Inflammatory macrophage treated with lipopolysaccharide for 4 hours (primary cell): Measurements from ENCODE around the gene MYO18A.
"Not testable (repeated sequence)": the region's sequence is repeated elsewhere in the genome, so short reads cannot be mapped to it uniquely, and the experiment has no call there.

ENCODE experiments used
- DNase-seq: peaks from one replicate; pipeline ENCODE4 v3.0.0-alpha.2; 2020

Gene MYO18A

DNA sequence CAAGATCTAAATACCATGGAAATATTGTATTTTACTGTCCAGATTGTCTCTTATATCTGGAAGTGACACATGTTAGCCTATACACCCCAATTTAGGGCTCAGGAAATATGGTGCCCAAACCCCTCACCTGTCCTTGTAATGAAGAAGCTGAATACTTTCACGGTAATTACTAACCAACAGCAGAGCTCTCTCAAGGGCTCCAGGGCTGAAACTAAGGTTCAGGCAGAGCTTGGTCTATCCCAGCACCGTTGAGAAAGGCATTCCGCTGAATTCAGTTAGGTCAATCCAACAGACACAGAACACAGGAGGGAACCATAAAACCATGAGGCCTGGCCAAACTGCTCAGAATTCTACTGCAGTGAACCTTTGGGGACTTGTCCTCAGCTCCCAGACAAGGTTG is 14.9 kb downstream of the MYO18A start:
- no peak for DNase-seq

DNA sequence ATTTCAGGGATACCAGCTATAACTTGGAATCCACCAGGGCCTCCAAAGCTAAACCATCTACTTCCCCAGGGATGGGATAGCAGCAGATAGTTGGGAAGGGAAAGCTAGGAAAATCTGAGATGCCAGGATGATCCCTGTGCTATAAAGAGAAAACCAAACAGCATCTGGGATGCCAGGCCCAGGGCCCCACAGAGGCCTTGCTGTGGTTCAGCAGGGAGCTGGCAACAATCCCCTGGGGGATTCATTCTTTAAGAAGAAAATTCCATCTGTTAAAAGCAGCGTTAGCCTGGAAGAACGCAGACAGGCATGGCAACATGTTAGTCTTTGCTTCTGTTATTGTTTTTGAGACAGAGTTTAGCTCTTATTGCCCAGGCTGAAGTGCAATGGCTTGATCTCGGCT is 16.6 kb downstream of the MYO18A start:
- DNase-seq, result no peak

- DNase-seq, result no peak
Observed at GRCh38 chr17:29162909-29163341, 17.3 kb downstream of the MYO18A start.

DNA sequence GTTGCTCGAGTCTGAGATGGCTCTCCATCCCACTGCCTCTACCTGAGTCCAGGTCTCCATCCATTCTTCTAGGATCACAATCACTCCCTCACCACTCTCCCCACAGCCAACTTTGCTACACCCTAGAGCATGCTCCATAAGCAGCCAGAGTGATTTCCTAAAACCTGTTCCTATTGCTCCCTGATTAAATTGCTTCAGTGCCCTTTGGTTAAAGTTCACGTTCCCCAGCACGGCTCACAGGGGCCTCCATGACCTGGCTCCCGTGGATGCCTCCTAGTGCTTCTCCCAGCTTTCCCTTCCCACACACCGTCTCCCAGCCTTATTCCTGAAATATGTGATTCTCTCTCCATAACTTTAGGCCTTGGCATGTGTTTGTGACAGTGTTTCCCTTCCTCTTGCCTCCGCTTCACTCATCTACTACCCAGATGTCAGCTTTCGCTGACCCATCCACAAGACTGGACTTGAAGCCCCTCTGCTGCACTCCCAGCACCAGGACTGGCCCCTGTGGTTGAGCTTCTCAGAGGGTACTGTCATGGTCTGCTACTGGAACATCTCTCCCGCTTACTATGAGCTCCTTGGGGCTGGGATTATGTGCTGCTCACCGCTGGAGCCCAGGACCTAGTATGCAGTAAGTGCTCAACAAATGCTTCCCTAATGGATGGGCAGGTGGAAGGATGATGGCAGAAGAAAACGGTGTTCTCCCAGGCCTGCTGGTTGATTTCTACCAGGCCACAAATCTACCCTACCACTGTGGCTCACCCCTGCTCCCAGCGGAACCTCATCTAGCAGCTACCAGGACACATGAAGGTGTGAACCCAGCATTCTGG is 17.9 kb downstream of the MYO18A start:
- no peak for DNase-seq

DNA sequence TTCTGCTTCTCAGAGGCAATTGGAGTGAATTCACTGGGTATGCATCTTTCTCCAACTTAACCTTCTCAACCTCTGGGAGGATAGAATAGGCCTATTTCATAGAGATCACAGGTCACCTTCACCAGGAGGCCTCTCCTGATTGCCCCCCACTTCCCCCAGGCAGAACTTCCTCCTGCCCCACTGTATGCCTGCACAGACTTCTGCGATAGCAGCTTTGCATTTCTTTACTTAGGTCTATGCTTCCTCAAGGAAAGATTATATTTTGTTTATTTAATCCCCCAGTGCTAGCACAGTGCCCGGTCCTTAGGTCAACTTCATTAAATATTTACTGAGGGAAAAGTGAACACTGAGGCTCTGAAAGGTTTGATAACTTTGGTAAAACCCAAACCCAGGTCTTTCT is 19.9 kb downstream of the MYO18A start:
- no peak for DNase-seq

DNA sequence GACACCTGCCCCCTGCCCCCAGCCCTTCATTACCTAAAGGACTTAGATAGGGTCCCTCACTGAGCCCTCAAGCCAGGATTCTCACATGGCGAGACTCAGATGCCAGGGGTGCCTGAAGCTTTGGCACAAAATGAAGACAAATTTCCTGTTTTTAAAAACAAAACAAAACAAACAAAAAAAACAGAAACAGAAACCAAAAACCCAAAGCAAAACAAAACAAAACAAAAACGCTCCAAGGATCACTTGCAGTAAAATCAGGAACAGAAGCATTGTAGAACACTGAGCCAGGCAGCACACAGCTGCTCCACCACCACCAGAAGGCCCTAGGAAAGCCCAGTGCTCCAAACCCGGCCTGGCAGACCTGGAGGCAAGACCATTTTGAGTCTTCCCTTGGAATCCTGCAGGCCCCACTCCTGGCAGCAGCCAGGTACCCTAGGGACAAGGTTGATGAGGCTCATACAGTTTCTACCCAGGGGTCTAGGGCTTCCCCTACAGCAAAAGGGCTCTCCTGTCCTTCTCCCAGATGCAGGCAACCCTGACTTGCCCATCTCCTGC is 20.8 kb downstream of the MYO18A start:
- DNase-seq, result peak; percentile 67

DNA sequence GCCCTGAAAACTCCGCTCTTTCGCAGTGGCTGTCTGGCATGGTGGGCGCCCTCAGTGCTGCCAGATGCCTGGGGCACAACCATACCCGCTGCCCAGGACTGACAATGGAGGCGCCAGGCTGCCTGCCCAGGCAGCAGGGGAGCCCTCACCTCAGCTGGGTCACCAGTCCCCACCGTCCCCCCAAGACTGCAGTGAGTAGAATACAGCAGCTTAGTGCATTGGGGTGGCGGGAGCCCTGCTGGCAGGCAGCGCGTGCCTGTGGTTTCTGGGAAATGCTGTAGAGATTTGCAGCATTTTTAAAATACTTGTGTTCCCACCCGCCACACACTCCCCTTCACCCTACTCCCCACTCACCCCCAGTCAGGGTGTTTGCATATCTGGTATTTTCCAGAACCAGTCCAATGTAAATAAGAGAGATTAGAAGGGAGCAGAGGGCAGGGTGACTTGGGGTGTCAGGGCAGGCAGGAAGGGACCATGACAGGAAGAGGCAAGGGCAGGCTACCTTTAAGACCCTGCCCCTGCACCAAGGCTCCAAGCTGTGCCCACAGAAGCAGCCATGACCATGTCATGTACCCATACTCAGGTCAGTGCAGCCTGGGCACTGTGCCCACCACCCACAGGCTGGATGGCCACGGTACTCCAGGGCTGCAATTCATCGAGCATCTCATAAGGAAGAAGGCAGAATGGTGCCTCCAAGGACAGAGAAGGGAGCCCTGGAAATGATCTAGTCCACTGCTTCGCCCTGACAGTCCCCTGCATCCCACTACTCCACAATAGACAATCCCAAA is 21.5 kb downstream of the MYO18A start:
- DNase-seq, result no peak

GRCh38 chr17:29158096-29158487 is 22.1 kb downstream of the MYO18A start:
- no peak for DNase-seq

GRCh38 chr17:29157310-29157709 is 22.9 kb downstream of the MYO18A start:
- no peak for DNase-seq

DNA sequence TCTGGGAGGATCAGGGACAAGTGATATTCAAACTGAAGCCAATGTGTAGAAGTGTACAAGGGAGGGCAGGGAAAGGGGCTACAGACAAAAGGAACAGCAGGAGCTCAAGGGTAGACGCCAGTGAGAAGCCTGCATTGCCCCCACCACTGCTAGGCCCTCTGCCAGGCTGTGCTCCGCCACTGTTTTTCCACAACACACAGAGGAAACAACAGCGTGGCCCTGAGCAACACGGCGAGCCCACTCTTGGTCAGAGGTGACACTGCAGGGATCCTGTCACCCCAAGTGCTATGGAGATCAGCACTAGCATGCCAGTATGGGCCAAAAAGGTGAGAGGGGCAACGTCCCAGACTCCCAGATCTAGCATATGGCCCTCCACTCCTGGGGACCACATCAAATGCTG is 23.4 kb downstream of the MYO18A start:
- DNase-seq, result no peak

GRCh38 chr17:29155966-29156338 is 24.2 kb downstream of the MYO18A start:
- no peak for DNase-seq

DNA sequence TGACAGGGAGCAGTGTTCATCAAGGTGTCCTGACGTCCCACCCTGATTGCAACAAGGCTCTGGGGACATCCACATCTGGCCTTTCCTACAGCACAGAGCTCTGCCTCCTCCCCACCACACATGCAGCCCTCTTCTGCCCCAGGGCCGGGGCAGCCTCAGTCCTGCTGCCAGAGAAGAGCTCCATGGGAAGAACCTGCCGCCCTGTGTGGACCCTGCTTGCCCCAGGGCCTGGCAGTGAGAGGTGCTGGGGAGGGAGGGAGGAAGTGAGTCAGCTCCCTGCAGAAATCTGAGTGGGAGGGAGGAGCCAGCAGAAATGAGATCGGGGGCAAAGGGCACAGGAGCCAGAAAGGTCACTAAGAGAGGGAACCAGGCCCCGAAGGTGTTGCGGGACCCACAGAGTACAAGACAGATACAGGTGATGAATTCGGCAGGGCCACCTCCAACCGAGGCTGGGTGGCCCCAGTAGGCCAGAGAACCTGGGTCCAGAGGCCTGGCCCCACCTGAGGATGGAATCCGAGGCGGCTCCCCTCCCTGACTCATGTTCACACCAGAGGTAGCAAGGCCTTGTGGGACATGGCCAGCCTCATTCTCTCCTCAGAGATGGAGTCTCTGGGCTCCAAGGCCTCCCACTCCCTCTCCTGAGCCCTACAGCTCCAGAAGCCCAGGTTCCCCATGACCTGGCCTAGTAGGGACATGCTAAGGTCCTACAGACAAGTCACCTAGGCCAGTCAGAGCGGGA is 24.8 kb downstream of the MYO18A start:
- DNase-seq, result peak; percentile 81

- DNase-seq, result peak; percentile 51
Observed at GRCh38 chr17:29154516-29155226, 25.5 kb downstream of the MYO18A start.

DNA sequence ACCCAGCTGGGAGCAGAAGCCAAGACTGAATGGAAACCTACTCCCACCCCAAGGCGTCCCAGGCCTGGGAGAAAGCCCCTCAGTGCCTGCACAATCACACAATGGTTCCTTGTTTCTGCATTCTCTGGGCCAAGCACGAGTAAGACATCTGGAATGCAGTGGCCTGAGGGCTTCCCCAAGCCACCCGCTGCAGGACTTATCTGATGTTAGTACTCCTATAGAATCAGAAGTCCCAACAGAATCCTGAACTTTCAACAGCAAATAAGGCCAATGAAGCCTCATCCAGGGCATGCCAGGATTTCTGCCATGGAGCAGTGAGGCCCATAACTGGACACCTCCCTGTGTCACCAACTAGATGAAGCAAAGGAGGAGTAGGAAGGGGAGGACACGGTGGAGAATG is 28.6 kb downstream of the MYO18A start:
- DNase-seq, result no peak

DNA sequence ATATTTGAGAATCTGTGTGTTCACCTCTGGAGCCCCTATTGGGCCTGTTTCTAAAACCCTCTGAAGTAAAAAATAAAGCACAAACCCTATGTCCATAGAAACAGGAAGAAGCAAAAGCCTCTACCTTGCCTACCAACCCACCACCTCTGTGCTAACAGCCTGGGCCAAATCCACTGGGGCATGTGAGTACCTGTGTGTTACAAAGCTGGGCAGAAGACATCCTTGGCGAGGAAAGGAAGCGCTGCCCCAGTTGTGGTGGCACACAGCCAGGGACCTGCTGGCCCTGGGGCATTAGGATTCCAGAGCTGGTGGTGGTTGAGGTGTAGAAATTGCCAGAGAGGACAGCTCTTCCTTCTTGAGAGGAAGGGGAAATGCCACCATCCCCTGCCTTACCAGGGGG is 30.0 kb downstream of the MYO18A start:
- no peak for DNase-seq

DNA sequence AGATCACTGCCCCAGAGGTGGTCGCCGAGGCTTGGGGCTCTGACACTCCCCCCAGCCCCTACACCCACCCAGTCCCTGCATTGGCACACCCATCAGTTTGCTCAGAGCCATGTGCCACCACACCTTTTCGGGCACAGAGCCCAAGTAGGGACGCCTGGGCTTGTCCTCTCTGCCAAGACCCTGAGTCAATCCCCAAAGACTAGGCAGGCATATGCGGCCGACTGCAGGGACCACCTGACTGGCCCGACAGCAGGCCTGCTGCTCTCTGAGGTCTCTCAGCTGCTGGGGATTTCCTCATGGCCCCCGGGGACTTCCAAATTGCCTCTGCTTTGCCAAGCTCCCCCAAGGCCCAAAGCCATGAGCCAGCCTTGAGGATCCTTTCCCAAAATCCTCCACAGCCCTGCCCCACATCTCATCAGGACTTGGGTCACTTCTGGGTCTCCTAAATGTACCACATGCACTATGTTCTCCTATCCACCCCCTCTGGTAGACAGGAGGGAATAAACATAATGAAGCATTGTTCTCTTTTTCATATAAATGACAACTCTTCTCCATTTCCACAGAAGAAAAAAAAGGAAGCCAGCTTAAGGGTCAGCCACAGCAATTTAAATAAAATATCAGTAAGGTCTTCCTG is 30.6 kb downstream of the MYO18A start:
- peak; percentile 72 for DNase-seq

DNA sequence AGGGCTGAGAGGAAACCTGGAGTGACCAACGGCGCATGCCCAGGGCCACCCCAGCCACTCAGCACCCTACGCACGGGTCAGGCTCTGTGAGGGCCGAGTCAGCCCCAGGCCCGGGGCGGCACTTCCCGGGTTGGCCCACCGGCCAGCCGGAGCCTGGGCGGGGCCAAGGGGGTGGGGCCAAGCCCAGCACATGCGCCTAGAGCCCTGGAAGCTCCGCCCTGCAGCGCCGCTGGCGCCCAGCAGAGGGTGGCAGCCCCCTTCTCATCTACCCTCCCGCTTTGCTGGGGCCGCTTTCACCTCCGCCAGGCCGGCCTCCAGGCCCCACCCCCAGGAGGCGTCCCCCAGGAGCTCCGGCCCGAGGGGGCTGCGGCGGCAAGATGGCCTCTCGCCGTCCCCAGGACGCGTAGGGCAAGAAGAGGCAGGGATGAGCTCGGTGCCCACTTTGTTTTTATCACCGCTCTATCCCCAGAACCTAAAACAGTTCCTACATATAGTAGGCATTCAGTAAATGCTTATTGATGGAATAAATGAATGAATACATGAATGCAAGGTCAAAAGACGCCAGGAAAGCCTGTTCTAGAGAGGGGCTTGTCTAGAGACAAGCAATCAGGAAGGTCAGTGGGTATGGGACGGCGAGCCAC is 31.3 kb downstream of the MYO18A start:
- DNase-seq, result peak; percentile 95

GRCh38 chr17:29148257-29148789 is 31.9 kb downstream of the MYO18A start:
- DNase-seq, result no peak

- no peak for DNase-seq
Observed at GRCh38 chr17:29147682-29148081, 32.5 kb downstream of the MYO18A start.

GRCh38 chr17:29147228-29147627 is 33.0 kb downstream of the MYO18A start:
- DNase-seq, result not testable (repeated sequence)

DNA sequence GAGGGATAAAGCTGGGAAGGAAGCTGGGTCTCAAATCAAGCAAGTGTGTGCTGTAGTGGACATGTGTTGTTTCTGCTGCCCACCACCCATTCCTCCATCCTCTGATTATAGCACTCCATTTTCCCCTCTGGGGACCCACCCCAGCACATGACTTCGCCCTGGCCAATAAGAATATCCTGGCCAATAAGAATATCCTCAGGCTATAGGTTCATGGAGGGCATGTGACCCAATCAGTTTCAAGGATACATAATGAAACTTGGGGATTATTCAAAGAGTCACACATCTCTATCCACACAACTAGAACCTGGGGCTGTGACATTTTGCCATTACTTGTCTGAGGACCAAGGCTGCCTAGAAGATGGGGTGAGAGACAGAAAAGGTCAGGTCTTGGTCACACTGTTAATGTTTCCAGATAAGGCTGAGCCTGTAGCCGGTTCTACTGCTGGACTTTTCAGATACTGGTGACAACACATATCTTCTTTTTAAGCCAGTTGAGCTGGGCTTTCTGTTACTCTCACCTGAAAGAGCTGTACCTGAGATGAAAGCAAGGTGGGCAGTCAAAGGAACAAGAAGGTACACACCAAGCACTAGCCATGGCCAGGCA is 33.7 kb downstream of the MYO18A start:
- DNase-seq, result peak; percentile 39
